Inflammatory macrophage treated with lipopolysaccharide for 4 hours (primary cell): ENCODE results near the gene TAGLN.
"Not testable (repeated sequence)": the region's sequence is repeated elsewhere in the genome, so short reads cannot be mapped to it uniquely, and the experiment has no call there.

Experiments
- DNase-seq: peaks from one replicate; pipeline ENCODE4 v3.0.0-alpha.2; 2020

The TAGLN gene

GRCh38 chr11:117197516-117198456 lies 1.4 kb upstream of the TAGLN start:
- no peak for DNase-seq

- DNase-seq, result no peak
Observed at GRCh38 chr11:117198613-117199012, 557 bp upstream of the TAGLN start.

GRCh38 chr11:117199916-117200812 lies 994 bp downstream of the TAGLN start:
- DNase-seq, result no peak

GRCh38 chr11:117200813-117201657 lies 1.9 kb downstream of the TAGLN start:
- no peak for DNase-seq

- DNase-seq, result no peak
Observed at GRCh38 chr11:117201658-117202305, 2.6 kb downstream of the TAGLN start.

- no peak for DNase-seq
Observed at GRCh38 chr11:117202386-117203068, 3.4 kb downstream of the TAGLN start.

GRCh38 chr11:117203069-117203407 lies 3.9 kb downstream of the TAGLN start:
- DNase-seq, result no peak

GRCh38 chr11:117204283-117205080 lies 5.3 kb downstream of the TAGLN start:
- DNase-seq, result no peak

GRCh38 chr11:117205211-117205818 lies 6.1 kb downstream of the TAGLN start:
- no peak for DNase-seq

GRCh38 chr11:117206111-117206510 lies 6.9 kb downstream of the TAGLN start:
- not testable (repeated sequence) for DNase-seq

GRCh38 chr11:117206859-117207258 lies 7.7 kb downstream of the TAGLN start:
- not testable (repeated sequence) for DNase-seq

- DNase-seq, result not testable (repeated sequence)
Observed at GRCh38 chr11:117207481-117207880, 8.3 kb downstream of the TAGLN start.

- DNase-seq, result not testable (repeated sequence)
Observed at GRCh38 chr11:117208710-117209109, 9.5 kb downstream of the TAGLN start.

GRCh38 chr11:117209351-117210125 lies 10.4 kb downstream of the TAGLN start:
- DNase-seq, result not testable (repeated sequence)

- no peak for DNase-seq
Observed at GRCh38 chr11:117210620-117211019, 11.4 kb downstream of the TAGLN start.

- no peak for DNase-seq
Observed at GRCh38 chr11:117212697-117213355, 13.7 kb downstream of the TAGLN start.

GRCh38 chr11:117214404-117215110 lies 15.4 kb downstream of the TAGLN start:
- no peak for DNase-seq
